NCI-H2171 treated with DMSO at 0.1 percent for 48 hours (cell line): ENCODE measurements around the gene MCUR1.
"Not testable (repeated sequence)": the region's sequence is repeated elsewhere in the genome, so short reads cannot be mapped to it uniquely, and the experiment has no call there.

ENCODE experiments used
- DNase-seq: peaks from one replicate; lab custom pipeline; 2025; lab: John Stamatoyannopoulos, UW

The MCUR1 gene

GRCh38 chr6:13776602-13777001 is 37.8 kb downstream of the MCUR1 start:
- DNase-seq = no peak

- DNase-seq = not testable (repeated sequence)
Observed at GRCh38 chr6:13775466-13775865, 38.9 kb downstream of the MCUR1 start.

GRCh38 chr6:13772358-13773030 is 41.9 kb downstream of the MCUR1 start:
- DNase-seq = not testable (repeated sequence)

GRCh38 chr6:13769655-13770053 is 44.7 kb downstream of the MCUR1 start:
- DNase-seq = no peak

- no peak for DNase-seq
Observed at GRCh38 chr6:13769034-13769654, 45.2 kb downstream of the MCUR1 start.

GRCh38 chr6:13767121-13767808 is 47.1 kb downstream of the MCUR1 start:
- no peak for DNase-seq

- peak; percentile 67 for DNase-seq
Observed at GRCh38 chr6:13766201-13766634, 48.1 kb downstream of the MCUR1 start.

GRCh38 chr6:13765570-13765969 is 48.8 kb downstream of the MCUR1 start:
- DNase-seq = peak; percentile 96

GRCh38 chr6:13764996-13765395 is 49.4 kb downstream of the MCUR1 start:
- DNase-seq = no peak

GRCh38 chr6:13763740-13764381 is 50.5 kb downstream of the MCUR1 start:
- DNase-seq = no peak

- peak; percentile 53 for DNase-seq
Observed at GRCh38 chr6:13762611-13763441, 51.5 kb downstream of the MCUR1 start.

- no peak for DNase-seq
Observed at GRCh38 chr6:13761361-13762036, 52.9 kb downstream of the MCUR1 start.

- DNase-seq = no peak
Observed at GRCh38 chr6:13760307-13761304, 53.8 kb downstream of the MCUR1 start.

GRCh38 chr6:13759025-13759424 is 55.3 kb downstream of the MCUR1 start:
- DNase-seq = no peak

- no peak for DNase-seq
Observed at GRCh38 chr6:13754644-13755043, 59.7 kb downstream of the MCUR1 start.

GRCh38 chr6:13743736-13744127 is 70.6 kb downstream of the MCUR1 start:
- no peak for DNase-seq

- no peak for DNase-seq
Observed at GRCh38 chr6:13742961-13743735, 71.2 kb downstream of the MCUR1 start.

- no peak for DNase-seq
Observed at GRCh38 chr6:13741365-13741764, 73.0 kb downstream of the MCUR1 start.
